SK-N-SH (cell line): Measurements from ENCODE around the gene CADM1. TPM values are rescaled to one million over a fixed set of nuclear protein-coding genes. Genes with fewer than 3 reads are reported as not detected.
A peak's percentile ranks its signal among the peaks of the same experiment; 100 is the strongest.

Source experiments
- CTCF ChIA-PET: fragments of 300-600, 350-600 bp; formaldehyde crosslinking; extraction: SDS; loops from one replicate; lab custom pipeline; 2021; lab: Yijun Ruan, JAX
- POLR2A ChIA-PET: fragments of 350-600 bp; sonication (Branson Sonifier 250); formaldehyde crosslinking; extraction: SDS; loops from one replicate; lab custom pipeline; 2020; ENCODE audit warnings: antibody characterized with exemption, inconsistent platforms; lab: Yijun Ruan, JAX
- DNase-seq: peaks from one replicate; pipeline ENCODE4 v3.0.0; 2012
- H2AFZ ChIP-seq: fragments of 200-600 bp; sonication (generic); 2 replicates; pipeline ENCODE4 v1.8.1; 2016; ENCODE audit warnings: antibody characterized with exemption, mild to moderate bottlenecking, low read depth
- H3F3A ChIP-seq: fragments of 200-600 bp; sonication (generic); replicated peaks from 2 replicates; pipeline ENCODE3; 2016; ENCODE audit warnings: antibody characterized with exemption, mild to moderate bottlenecking; ENCODE audit not compliant: insufficient read depth
- H3K27ac ChIP-seq, 2 experiments: fragments of 200-500 bp in 1 of 2; fragments of 200-600 bp in 1 of 2; sonication (Bioruptor generic) in 1 of 2; sonication (generic), shearing (Covaris generic) in 1 of 2; 2 replicates each; pipeline versions ENCODE4 v1.5.1 to v1.6.1; 2014 to 2016; ENCODE audit warnings: low read depth in 2 of 2, inconsistent platforms in 1 of 2, low read length in 1 of 2, mild to moderate bottlenecking in 1 of 2, mixed read lengths in 1 of 2
- H3K27me3 ChIP-seq: fragments of 200-600 bp; sonication (generic), shearing (Covaris generic); 2 replicates; pipeline ENCODE4 v1.6.1; 2016; ENCODE audit warnings: mixed run types; ENCODE audit not compliant: insufficient read depth
- H3K36me3 ChIP-seq, 2 experiments: fragments of 200-500 bp in 1 of 2; fragments of 200-600 bp in 1 of 2; sonication (Bioruptor generic) in 1 of 2; sonication (generic) in 1 of 2; replicated peaks in 1 of 2; 2 replicates each; pipeline versions ENCODE3 to v1.5.1; 2014 to 2016; ENCODE audit warnings: low read length in 1 of 2, mild to moderate bottlenecking in 1 of 2; ENCODE audit not compliant: insufficient read depth in 2 of 2, control insufficient read depth in 1 of 2
- H3K4me1 ChIP-seq, 2 experiments: fragments of 200-500 bp in 1 of 2; fragments of 200-600 bp in 1 of 2; sonication (Bioruptor generic) in 1 of 2; sonication (generic), shearing (Covaris generic) in 1 of 2; 2 replicates each; pipeline versions ENCODE4 v1.5.1 to v1.6.1; 2014 to 2016; ENCODE audit warnings: low read depth in 1 of 2, low read length in 1 of 2, mixed run types in 1 of 2; ENCODE audit not compliant: insufficient read depth in 2 of 2, control insufficient read depth in 1 of 2
- H3K4me2 ChIP-seq: fragments of 200-600 bp; sonication (generic), shearing (Covaris generic); 2 replicates; pipeline ENCODE4 v1.6.1; 2017; ENCODE audit warnings: mixed run types
- H3K4me3 ChIP-seq, 2 experiments: fragments of 200-500 bp in 1 of 2; fragments of 200-600 bp in 1 of 2; sonication (Bioruptor generic) in 1 of 2; sonication (generic), shearing (Covaris generic) in 1 of 2; 2 replicates each; pipeline versions ENCODE4 v1.5.1 to v1.8.1; 2014 to 2016; ENCODE audit warnings: low read depth in 2 of 2, inconsistent platforms in 1 of 2, low read length in 1 of 2, mild to moderate bottlenecking in 1 of 2, mixed read lengths in 1 of 2, moderate library complexity in 1 of 2
- H3K79me2 ChIP-seq: fragments of 200-600 bp; sonication (generic); 2 replicates; pipeline ENCODE4 v1.8.1; 2017; ENCODE audit warnings: mild to moderate bottlenecking; ENCODE audit not compliant: insufficient read depth
- H3K9ac ChIP-seq: fragments of 200-600 bp; sonication (generic); 2 replicates; pipeline ENCODE4 v1.6.1; 2017; ENCODE audit warnings: mixed run types
- H3K9me2 ChIP-seq: fragments of 200-600 bp; sonication (generic); 2 replicates; pipeline ENCODE4 v1.6.1; 2017; ENCODE audit warnings: mixed run types
- H3K9me3 ChIP-seq: fragments of 200-600 bp; sonication (generic); 2 replicates; pipeline ENCODE4 v1.6.1; 2017; ENCODE audit warnings: mixed run types, mild to moderate bottlenecking, moderate library complexity
- H4K20me1 ChIP-seq: fragments of 200-600 bp; sonication (generic); 2 replicates; pipeline ENCODE4 v1.6.1; 2017; ENCODE audit warnings: mild to moderate bottlenecking, mixed run types; ENCODE audit not compliant: insufficient read depth
- CHD2 ChIP-seq: fragments of 150-350 bp; IDR thresholded peaks from 2 replicates; pipeline ENCODE4 v1.6.1; 2018; ENCODE audit warnings: low read length; ENCODE audit not compliant: partially characterized antibody
- EP300 ChIP-seq, 2 experiments: IDR thresholded peaks; 2 replicates each; pipeline versions ENCODE4 v1.4.0 to v1.6.1; 2012; ENCODE audit warnings: borderline replicate concordance in 1 of 2, low read depth in 1 of 2, low read length in 1 of 2
- FOXJ3 ChIP-seq: sonication (generic); formaldehyde crosslinking; IDR thresholded peaks from 2 replicates; pipeline ENCODE4 v1.5.1; 2020; ENCODE audit warnings: mild to moderate bottlenecking, missing genetic modification reagents
- GABPA ChIP-seq: IDR thresholded peaks from 2 replicates; pipeline ENCODE4 v1.4.0; 2012; ENCODE audit warnings: low read depth, mild to moderate bottlenecking
- GATA2 ChIP-seq: sonication (generic); formaldehyde crosslinking; IDR thresholded peaks from 2 replicates; pipeline ENCODE4 v1.5.0; 2020; ENCODE audit warnings: mild to moderate bottlenecking, missing genetic modification reagents
- JUND ChIP-seq: IDR thresholded peaks from 2 replicates; pipeline ENCODE4 v1.4.0; 2012
- MEF2A ChIP-seq: IDR thresholded peaks from 2 replicates; pipeline ENCODE4 v1.4.0; 2012; ENCODE audit warnings: low read depth, borderline replicate concordance
- MXI1 ChIP-seq: IDR thresholded peaks from 2 replicates; pipeline ENCODE4 v1.6.1; 2012; ENCODE audit warnings: mild to moderate bottlenecking, low read depth, low read length, improper control_type of control experiment
- POLR2AphosphoS5 ChIP-seq: IDR thresholded peaks from 2 replicates; pipeline ENCODE4 v1.6.1; 2012; ENCODE audit warnings: low read depth, low read length
- RCOR1 ChIP-seq: fragments of 150-350 bp; IDR thresholded peaks from 2 replicates; pipeline ENCODE4 v1.6.1; 2017; ENCODE audit warnings: antibody characterized with exemption, low read length
- RXRA ChIP-seq: IDR thresholded peaks from 2 replicates; pipeline ENCODE4 v1.4.0; 2012; ENCODE audit warnings: low read depth, mild to moderate bottlenecking, borderline replicate concordance
- TCF12 ChIP-seq: IDR thresholded peaks from 2 replicates; pipeline ENCODE4 v1.4.0; 2012
- WGBS: methylation state at CpG from one replicate; pipeline ENCODE4 v1.1.6; 2017; ENCODE audit warnings: low lambda C conversion rate; 5-methylcytosine and 5-hydroxymethylcytosine counted together
- polyA plus RNA-seq, 3 experiments: library from polyadenylated mRNA; depleted of rRNA; stranded (reverse); fragments of >200 nt; gene quantifications; 2 replicates each; pipeline ENCODE4 v1.2.3, GENCODE V29; 2012
- TF ChIP-seq, protein P1 (sequence below): fragments of 150-350 bp; IDR thresholded peaks from 2 replicates; pipeline ENCODE4 v1.6.1; 2016; ENCODE audit warnings: mild to moderate bottlenecking, low read depth, low read length

The CADM1 gene
- polyA plus RNA-seq, 1 of the 3 experiments (the other 2 are of a cell fraction), result 7.9 TPM

DNA sequence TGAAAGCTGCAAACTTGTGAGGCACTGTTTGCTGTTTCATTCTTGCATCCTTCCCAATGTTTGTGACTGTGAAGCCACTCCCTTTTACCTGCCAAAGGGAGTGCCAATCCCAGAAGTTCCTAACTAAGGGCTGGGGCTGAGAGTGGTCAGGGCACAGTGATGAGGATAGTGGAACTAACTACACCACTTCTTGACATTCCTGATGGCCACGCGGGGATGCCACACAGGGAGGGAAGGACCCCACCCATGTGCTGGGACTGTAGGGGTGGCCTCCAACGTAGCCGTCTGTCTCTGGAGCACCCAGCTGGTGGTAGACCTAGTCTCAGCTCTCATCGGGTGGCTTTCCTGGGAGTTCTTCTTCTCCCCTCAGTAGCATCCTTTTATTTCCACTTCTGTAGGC, 335.5 kb downstream of the CADM1 start:
- 76% methylated on average over 3 of the region's 5 CpGs for WGBS
- H3K9me2 ChIP-seq, result no peaks in the 10 kb centered on the region
- H3K27ac ChIP-seq, result peak overlapping the region in 1 of 2 experiments; percentile 87; a peak in 2 of 4 replicates
- no peak overlapping the region for H2AFZ ChIP-seq
- H4K20me1 ChIP-seq, result no peaks in the 10 kb centered on the region
- POLR2A ChIA-PET, result interaction anchor here (1.2 kb wide), 1 partner anchor 122 kb away, joined by 3 read pairs; no protein-coding TSS in a partner anchor
- no peaks in the 10 kb centered on the region for H3K9me3 ChIP-seq
- no peaks in the 10 kb centered on the region for H3K36me3 ChIP-seq
- TF ChIP-seq POLR2AphosphoS5 (no peak), RXRA (no peak), JUND (no peak), MEF2A (no peak), TCF12 (no peak), FOXJ3 (CRISPR knock-in tag) (no peak)
- peaks cover 0 to 38% of the 10 kb centered on the region in 2 experiments; a peak in 2 of 4 replicates for H3K4me1 ChIP-seq
- H3K9ac ChIP-seq, result no peak overlapping the region
- no peaks in the 10 kb centered on the region for H3F3A ChIP-seq
- no peak overlapping the region for H3K4me3 ChIP-seq
- no peak for DNase-seq
- H3K79me2 ChIP-seq, result no peaks in the 10 kb centered on the region
- no peaks in the 10 kb centered on the region for H3K27me3 ChIP-seq
- H3K4me2 ChIP-seq, result no peak overlapping the region
- CTCF ChIA-PET, result interaction anchor here (0.6 to 4.8 kb wide), 14 partner anchors 8 to 891 kb away, joined by 3 to 40 read pairs (median 4); no protein-coding TSS in a partner anchor

DNA sequence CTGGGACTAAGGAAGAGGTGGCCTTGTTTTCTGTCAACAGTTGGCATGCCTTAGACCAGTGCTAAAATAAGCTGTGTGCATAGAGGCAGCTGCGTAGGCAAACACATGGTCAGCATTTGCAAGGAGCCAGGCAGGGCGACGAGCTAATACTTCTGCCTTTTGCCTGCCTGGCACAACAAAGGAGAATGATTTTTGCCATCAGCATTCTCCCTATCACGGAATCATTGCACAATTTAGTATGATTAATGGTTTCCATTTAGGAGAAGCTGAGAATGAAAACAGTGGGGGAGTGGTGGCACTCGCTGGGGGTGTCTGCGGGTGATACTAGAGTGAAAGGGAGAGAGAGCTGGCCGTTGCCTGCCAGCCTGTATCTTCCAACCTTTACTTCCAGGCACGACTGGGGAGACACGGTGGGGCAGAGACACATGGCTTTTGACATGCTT, 336.0 kb downstream of the CADM1 start:
- Histone ChIP-seq H3K4me3 (no peak overlapping the region), H2AFZ (no peak overlapping the region), H3K27ac (peak overlapping the region in 1 of 2 experiments; percentile 87; a peak in 2 of 4 replicates), H3K36me3 (no peaks in the 10 kb centered on the region), H3K79me2 (no peaks in the 10 kb centered on the region), H4K20me1 (no peaks in the 10 kb centered on the region), H3K9me2 (no peaks in the 10 kb centered on the region), H3K9ac (no peak overlapping the region), H3K27me3 (no peaks in the 10 kb centered on the region), H3K4me1 (peaks cover 0 to 38% of the 10 kb centered on the region in 2 experiments; a peak in 2 of 4 replicates), H3F3A (no peaks in the 10 kb centered on the region), H3K4me2 (no peak overlapping the region), H3K9me3 (no peaks in the 10 kb centered on the region)
- peak; percentile 68 for DNase-seq
- TF ChIP-seq MXI1 (peak; percentile 90), GATA2 (CRISPR knock-in tag) (peak; percentile 87), CHD2 (peak; percentile 36), EP300 (IDR thresholded peaks at IDR 0.05; ENCODE audit: borderline replicate concordance in 1 of 2, low read depth in 1 of 2, low read length in 1 of 2) (peak in 1 of 2 experiments; percentile 68; a peak in 1 of 4 replicates), RCOR1 (peak; percentile 79; the same call in 1 of the 2 replicates), GABPA (no peak), FOXJ3 (CRISPR knock-in tag) (peak; percentile 94)
- TF ChIP-seq, protein P1, sequence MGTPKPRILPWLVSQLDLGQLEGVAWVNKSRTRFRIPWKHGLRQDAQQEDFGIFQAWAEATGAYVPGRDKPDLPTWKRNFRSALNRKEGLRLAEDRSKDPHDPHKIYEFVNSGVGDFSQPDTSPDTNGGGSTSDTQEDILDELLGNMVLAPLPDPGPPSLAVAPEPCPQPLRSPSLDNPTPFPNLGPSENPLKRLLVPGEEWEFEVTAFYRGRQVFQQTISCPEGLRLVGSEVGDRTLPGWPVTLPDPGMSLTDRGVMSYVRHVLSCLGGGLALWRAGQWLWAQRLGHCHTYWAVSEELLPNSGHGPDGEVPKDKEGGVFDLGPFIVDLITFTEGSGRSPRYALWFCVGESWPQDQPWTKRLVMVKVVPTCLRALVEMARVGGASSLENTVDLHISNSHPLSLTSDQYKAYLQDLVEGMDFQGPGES, result no peak
- 13% methylated on average over 9 of the region's 9 CpGs for WGBS
- ChIA-PET POLR2A (interaction anchor here (0.6 to 1.2 kb wide), 3 partner anchors 38 to 388 kb away, joined by 3 read pairs; no protein-coding TSS in a partner anchor), CTCF (interaction anchor here (0.8 to 4.8 kb wide), 10 partner anchors 9 to 892 kb away, joined by 3 to 40 read pairs (median 5); no protein-coding TSS in a partner anchor)
